A204.1 (cell line): ENCODE measurements around the gene KLHL3.

Experiments
- FAIRE-seq: peaks from 2 replicates; lab custom pipeline; 2012; peaks lifted over from hg19 to GRCh38; lab: Jason Lieb, UNC

The KLHL3 gene

GRCh38 chr5:137708062-137708461 is 27.8 kb downstream of the KLHL3 start:
- FAIRE-seq: no peak

- no peak for FAIRE-seq
Measured at GRCh38 chr5:137706841-137707240, 29.0 kb downstream of the KLHL3 start.

GRCh38 chr5:137705106-137705505 is 30.8 kb downstream of the KLHL3 start:
- no peak for FAIRE-seq

- FAIRE-seq: no peak
Measured at GRCh38 chr5:137703565-137703964, 32.3 kb downstream of the KLHL3 start.

GRCh38 chr5:137700282-137700680 is 35.6 kb downstream of the KLHL3 start:
- FAIRE-seq: no peak

- no peak for FAIRE-seq
Measured at GRCh38 chr5:137699336-137700281, 36.3 kb downstream of the KLHL3 start.

GRCh38 chr5:137696481-137696880 is 39.4 kb downstream of the KLHL3 start:
- no peak for FAIRE-seq

- no peak for FAIRE-seq
Measured at GRCh38 chr5:137695651-137696428, 40.0 kb downstream of the KLHL3 start.

GRCh38 chr5:137693951-137694721 is 41.8 kb downstream of the KLHL3 start:
- FAIRE-seq: no peak

- no peak for FAIRE-seq
Measured at GRCh38 chr5:137693307-137693950, 42.5 kb downstream of the KLHL3 start.

- FAIRE-seq: no peak
Measured at GRCh38 chr5:137689306-137689705, 46.6 kb downstream of the KLHL3 start.

- no peak for FAIRE-seq
Measured at GRCh38 chr5:137688210-137688840, 47.6 kb downstream of the KLHL3 start.

GRCh38 chr5:137684761-137685160 is 51.1 kb downstream of the KLHL3 start:
- no peak for FAIRE-seq

GRCh38 chr5:137681191-137681590 is 54.7 kb downstream of the KLHL3 start:
- no peak for FAIRE-seq

- no peak for FAIRE-seq
Measured at GRCh38 chr5:137679910-137680309, 56.0 kb downstream of the KLHL3 start.

- FAIRE-seq: no peak
Measured at GRCh38 chr5:137679195-137679594, 56.7 kb downstream of the KLHL3 start.

- FAIRE-seq: no peak
Measured at GRCh38 chr5:137672881-137673280, 63.0 kb downstream of the KLHL3 start.

GRCh38 chr5:137672001-137672400 is 63.9 kb downstream of the KLHL3 start:
- FAIRE-seq: no peak

GRCh38 chr5:137669811-137670210 is 66.1 kb downstream of the KLHL3 start:
- FAIRE-seq: no peak

- FAIRE-seq: no peak
Measured at GRCh38 chr5:137668637-137669036, 67.3 kb downstream of the KLHL3 start.

GRCh38 chr5:137667341-137667740 is 68.5 kb downstream of the KLHL3 start:
- FAIRE-seq: no peak

- no peak for FAIRE-seq
Measured at GRCh38 chr5:137666901-137667300, 69.0 kb downstream of the KLHL3 start.
